HG03571 (cell line): ENCODE data around the gene KRT81.
"Not testable (repeated sequence)": the region's sequence is repeated elsewhere in the genome, so short reads cannot be mapped to it uniquely, and the experiment has no call there.

Experiments used
- ATAC-seq: cut with Tn5 transposase; IDR thresholded peaks from one replicate; pipeline ENCODE4 v1.9.1; 2021; ENCODE audit not compliant: unreplicated experiment

KRT81 gene

DNA sequence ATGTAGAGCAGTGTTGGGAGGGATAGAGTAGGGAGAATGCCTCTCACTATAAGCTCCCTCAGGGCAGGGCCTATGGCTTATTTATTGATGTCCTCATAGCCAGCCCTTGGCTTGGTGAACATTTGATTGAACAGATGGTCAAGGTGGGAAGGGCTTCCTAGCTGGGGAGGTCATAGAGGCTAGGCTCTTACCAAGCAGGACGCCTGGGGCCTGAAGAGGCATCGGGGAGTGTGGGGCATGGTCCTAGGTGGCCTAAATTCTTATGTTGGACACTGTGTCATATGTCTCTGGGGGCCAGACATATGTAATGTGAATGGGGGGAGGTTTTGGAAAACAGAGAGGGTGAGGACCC, 34.8 kb downstream of the KRT81 start:
- no peak for ATAC-seq

DNA sequence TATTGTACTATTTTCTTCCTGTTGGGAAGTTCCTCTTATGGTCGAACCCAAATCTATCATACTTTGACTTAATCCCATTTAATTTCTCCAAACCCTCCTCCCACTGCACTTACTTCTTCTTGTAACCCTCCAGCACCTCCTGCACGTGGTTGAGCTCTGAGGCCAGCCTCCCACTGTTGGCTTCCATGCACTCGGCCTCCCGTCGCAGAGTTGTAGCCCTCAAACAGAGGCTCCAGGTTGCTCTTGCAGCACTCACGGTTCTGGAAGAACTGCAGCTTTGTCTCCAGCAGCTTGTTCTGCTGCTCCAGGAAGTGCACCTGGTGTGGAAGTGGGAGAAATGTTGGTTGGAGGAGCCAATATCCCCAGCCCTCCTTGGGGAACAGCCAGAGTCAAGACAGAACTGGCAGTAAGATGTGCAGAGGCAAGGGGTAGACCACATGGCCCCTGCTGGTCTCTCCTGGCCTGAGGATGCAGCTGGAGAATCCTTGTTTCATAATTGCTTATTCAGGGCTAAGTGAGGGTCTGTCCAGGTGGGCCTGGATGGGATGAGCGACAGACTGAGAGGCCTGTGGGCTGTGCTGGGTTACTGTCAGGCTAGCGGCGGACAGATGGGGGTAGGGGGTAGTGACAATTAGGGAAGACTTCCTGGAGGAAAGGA, 35.3 kb downstream of the KRT81 start:
- ATAC-seq, result no peak

DNA sequence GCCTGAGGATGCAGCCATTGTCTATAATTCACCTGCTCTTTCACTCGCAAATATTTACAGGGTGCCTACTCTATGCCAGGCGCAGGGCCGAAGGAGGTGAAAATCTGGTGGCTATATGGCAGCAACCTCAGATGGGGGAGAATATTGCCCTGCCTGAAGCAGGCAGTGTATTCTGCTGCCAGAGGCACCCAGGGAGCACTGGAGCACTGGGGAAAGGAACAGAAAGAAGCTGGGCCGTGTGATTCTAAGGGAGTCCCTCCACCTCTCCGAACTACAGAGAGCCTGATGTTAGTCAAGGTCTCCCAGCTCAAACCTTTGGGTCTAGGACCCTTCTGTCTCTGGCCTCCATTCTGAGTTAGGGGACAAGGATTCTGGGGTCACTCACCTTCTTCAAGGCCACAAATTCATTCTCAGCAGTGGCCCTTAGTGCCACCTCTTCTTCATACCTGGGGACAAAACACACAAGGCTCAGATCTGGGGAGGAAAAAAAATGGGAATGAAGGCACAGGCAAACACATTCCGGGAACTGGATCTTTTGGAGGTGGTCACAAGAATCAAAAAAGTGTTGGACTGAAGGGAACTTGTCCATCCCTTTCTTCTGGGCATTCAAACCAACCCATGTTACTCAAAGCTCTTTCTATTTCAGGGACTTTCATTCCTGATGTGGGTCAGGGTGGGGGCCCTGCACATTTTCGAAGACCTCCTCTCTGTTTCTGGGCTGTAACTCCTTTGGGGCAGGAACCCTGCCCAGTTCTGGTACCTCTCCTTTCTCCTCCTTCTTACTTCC, 36.2 kb downstream of the KRT81 start:
- no peak for ATAC-seq

DNA sequence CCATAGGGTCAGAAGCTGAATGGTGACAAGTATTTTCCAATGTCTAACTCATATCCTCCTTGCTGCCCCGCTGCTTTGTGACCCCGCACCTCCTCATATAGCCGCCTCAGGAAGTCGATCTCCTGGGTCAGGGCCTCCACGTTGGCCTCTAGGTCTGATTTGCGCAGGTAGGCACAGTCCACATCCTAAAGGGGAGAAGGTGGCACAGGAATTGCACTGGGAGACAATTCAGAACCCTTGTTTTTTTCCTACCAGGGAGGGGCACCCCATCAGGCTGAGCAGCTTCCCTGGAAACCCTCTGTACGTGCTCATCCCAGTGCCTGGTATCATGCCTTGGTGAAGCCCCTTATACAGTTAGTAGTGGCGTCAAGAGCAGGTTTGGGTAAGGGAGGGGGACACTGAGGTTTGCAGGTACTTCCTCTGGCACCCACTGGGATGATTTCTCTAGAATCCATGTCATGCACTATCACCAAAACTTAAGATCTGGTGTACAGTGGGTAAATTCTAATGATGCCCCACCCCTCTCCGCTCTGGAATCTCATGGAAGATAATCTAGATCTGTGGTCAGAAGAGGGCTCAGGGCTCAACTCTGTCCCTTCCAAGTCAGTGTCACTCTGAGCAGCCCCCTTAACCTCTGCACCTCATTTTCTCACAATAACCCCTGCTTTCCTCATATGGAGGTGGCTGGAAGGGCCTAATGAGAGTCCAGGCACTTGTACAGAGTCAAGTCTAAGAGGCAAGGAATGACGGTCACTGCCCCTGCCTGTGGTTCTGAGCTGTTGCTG, 37.0 kb downstream of the KRT81 start:
- ATAC-seq, result no peak

DNA sequence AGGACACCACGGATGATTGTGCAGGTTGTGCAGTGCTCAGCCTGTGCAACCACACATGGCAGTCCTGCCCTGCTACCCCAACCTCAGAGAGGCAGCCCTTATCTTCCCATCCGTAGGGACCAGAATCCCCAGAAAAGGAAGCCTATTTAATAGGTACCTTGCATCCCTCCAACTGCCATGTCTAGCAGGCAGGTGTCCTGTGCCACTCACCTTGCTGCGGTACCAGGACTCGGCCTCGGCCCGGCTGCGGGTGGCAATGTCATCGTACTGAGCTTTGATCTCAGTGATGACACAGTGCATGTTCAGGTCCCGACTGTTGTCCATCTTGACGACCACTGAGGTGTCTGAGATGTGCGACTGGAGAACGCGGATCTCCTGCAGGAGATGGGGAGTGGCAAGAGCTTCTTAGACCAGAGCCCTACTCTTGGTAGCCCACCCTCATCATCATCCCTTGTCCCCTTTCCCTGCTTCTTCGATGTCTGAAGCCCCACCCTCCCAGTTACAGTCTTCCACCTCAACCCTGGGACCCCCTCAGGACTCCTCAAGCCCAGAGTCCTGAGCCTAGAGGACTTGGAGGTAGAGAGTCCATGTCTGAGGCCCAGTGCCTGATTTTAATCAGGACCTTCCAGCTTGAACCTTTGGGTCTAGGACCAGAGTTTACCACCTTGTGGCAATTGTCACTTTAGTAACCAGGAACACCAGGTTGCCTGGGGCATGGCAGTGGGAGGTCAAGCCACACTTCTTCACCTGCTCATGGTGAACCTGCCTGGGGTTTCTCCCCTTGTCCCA, 37.7 kb downstream of the KRT81 start:
- ATAC-seq, result no peak

DNA sequence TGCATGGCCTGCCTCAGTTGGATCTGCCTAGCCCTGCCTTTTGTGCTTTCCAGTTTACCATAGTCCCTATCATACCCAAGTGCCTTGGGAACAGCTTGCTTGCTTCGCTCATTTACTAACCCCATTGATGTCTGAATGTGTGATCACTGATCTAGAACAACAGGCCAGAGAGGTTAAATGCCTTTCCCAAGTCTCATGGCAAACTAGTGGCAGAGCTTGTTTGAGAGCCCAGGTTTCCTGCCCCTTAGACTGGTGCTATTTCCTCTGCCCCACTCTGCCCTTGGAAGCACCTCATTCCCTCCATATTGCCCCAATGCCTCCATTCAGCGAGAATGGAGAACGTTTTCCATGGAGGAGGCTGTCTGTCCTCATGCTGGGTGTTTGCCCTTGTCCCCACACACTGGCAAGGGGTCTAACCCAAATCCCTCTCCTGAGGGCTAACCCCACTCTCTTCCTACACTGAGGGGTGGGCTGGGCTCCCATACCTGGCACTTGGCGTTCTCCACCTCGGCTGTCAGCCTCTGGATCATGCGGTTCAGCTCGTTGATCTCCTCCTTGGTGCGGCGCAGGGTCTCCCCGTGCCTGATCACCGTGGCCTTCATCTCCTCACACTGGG, 38.5 kb downstream of the KRT81 start:
- no peak for ATAC-seq

DNA sequence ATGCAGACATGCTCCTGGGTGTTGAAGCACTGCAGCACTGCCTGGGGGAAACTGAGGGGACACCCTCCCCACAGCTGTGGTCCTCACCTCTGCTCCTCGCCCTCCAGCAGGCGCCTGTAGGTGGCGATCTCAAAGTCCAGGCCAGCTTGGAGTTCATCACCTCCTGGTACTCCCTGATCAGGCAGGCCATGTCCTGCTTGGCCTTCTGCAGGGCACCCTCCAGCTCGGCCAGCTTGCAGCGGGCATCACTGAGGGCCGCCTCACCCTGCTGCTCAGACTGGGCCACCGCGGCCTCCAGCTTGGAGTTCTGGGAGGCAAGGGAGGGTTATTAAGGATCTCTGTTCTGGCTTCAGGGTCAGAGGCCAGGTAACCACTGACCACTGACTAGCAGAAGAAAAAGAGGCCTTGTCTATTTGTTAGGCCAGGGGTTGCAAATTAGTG, 39.1 kb downstream of the KRT81 start:
- ATAC-seq, result not testable (repeated sequence)

DNA sequence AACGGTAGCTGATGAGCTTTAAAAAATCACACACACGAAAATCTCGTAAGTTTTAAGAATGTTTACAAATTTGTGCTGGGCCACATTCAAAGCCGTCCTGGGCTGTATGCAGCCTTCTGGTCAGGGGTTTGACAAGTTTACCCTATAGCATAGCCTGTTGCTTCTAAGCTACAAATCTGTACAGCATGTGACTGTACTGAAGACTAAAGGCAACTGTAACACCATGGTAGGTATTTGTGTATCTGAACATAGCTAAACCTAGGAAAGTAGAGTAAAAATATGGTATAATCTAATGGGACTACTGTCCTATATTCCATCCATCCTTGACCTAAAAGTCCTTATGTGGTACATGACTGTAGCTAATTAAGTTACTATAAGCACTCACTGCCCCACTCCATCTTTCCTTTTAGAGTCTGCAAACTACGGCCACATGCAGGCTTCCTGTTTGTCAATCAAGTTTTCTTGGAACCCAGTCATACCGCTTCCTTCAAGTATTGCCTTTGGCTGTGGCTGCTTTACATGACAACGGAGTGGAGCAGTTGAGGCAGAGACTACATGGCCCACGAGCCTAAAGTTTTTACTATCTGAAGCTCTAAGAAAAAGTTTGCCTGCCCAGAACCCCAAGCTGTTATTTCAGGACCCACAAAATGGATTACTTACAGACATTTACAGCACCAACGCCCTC, 39.8 kb downstream of the KRT81 start:
- no peak for ATAC-seq

DNA sequence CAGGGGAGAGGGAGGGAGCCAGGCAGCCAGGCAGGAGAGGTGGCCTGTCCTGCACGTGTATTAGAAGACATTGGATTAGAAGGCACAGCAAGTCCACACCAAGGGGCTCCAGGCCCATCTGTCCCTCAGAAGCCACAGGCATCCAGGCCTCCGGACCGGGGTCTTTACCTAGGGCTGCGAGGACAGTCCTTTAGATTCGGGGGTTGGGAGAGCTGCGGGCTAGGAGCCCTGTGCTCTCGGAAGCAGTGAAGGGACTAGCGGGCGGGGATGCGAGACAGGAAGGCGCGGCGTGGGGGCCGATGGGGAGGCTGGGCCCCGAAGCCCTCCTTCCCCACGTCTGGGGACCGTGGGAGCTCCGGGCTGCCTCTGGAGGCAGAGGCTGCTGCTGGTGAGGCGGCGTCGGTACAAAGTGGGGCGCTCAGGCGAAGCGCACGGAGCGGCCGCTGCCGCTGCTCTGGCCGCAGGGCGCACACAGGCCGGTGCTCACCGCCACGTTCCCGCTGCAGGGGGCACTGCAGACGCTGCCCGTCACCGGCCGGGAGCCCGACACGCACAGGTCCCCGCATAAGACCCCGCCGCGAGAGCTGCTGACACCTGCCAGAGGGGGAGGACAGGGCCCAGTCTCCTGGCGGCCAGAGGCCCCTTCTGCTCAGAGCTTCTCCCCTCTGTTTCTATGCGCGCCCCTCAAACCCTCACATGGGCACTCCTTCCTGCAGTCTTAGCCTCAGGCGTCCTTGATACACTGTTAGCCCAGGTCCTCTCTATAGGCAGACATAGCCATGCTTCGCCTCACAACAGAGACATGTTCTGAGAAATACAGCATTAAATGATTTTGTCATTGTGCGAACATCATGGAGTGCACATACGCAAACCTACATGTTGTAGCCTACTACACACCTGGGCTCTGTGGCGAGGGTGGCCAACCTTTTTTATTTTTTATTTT, 41.0 kb downstream of the KRT81 start:
- ATAC-seq, result no peak

DNA sequence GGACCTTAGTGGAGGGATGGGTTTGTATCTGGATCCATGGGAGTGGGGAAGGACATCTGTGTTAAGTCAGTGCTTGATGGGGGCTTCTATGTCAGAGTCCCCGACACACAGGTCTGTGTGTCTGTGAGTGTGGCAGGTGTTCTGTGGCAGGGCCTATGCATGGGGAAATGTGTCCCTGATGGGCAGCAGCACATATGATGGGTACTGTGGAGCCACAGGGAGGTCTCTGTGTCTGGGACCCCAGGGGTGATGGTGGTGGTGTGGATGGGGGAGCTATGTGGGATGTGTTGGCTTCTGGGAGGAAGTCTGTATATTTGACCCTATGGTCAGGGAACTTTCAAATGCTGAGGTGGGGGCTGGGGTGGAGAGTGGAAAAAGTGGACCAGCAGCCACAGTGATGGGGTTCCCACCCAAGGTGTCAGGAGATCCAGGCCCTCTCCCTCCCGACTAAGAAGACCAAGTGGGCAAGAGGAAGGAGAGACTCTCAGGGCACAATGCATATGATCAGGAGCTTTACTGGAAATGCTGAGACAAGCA, 41.8 kb downstream of the KRT81 start:
- no peak for ATAC-seq

DNA sequence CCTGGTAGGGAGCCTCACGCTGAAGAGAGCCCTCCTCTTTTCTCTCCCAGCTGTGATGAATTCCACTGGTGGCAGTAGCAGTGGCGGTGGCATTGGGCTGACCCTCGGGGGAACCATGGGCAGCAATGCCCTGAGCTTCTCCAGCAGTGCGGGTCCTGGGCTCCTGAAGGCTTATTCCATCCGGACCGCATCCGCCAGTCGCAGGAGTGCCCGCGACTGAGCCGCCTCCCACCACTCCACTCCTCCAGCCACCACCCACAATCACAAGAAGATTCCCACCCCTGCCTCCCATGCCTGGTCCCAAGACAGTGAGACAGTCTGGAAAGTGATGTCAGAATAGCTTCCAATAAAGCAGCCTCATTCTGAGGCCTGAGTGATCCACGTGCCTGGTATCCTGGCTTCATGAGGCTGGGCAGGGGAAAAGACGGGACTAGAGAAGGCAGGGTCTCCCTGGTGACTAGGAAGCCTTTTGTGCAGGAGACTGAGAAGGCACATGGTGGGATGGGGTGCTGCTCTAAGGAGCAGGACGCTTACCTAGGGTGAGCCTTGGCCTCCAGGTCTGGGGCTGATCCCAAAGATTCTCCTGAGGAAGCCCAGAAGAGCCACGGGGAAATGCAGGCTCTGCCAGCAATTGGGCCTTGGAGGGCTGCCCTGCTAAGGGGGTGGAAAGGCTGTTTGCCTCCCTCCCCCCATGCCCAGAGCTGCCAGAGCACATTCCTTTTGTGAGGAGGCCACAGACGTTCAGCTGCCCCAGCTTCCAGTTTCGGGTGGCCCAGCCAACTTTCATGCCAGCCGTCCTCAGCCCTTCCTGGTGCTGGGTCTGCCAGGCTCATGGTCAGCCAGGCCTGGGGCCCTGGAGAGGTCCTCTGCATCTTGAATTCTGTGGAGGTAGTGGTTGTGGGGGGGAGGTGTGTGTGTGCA, 42.5 kb downstream of the KRT81 start:
- no peak for ATAC-seq

DNA sequence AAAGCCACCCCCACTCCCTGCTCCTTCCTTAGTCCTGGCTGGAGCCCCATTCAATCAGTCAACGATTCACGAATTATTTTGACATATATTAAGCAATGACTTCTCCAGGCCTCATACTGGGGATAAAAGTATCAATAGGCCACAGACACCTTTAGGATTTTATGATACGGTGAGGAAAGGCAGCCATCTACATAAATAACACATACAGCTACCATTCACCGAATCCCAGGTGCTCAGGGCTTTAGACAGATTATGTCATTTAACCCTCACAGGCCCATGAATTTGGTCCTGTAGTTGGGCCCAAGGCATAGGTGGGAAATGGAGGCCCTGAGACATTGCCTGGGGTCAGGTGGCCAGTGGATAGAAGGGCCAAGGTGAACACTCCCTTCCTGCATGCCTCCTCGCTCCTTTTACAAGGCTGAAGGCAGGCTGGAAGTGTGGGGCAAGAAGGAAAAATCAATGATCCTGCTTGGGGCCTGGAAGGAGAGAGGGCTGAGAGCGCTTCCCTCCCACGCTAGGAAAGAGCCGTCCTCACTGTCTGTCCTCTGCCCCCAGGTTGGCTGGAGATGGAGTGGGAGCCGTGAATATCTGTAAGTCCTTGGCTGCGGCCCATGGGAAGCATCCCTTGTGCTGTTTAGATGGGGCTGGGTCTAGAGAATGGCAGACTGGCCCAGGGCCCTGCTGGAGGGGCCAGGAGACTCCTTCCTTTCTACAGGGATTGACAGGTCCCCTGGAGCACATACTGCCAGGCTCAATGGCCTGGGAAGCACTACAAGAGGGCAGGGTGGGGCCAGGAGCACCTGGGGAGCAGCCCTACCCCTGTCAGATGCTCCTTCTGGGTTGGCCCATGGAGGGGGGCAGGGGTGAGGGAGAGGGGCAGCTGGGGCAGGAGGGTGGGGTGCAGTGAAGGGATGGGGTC, 43.5 kb downstream of the KRT81 start:
- ATAC-seq, result no peak

DNA sequence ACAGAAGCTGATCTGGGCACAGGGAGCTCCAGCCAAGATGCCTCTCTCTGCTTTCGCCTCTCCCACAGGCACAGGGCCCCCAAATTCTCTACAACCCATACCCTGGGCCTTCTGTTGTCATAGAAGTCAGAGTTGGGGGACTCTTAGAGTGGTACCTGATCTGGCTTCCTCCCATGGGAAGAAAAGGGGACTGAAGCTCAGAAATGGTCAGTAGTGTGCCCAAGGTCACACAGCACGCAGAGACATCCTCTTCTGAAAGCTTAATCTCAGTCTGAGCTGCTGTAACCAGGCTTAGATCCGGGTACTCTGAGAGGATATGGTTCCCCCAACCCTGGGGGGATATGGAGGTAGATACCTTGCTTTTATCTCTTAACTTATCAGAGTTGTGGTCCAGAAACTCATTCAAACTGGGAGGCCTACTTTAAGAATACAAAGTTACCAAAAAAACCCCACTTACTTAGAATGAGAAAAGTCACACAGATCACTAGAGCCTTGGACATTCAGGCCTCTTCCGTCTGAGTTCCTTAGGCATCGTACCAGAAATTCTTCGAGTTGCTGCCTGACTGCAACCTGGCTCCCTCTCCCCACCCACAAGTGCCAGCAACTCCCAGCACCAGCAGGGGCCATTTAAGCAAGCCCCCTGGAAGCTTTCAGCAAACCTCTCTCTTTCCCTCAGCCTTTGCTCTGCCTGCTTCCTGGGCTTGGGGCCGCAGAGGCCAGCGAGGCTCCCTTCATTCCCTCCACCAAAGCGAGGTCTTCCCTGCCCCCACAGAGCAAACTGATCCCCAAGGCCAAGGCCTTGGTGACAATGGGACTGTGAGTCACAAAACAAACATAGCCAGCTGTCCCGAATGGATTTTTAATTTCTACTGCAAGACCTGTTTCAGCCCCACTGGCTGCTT, 44.4 kb downstream of the KRT81 start:
- ATAC-seq, result no peak

DNA sequence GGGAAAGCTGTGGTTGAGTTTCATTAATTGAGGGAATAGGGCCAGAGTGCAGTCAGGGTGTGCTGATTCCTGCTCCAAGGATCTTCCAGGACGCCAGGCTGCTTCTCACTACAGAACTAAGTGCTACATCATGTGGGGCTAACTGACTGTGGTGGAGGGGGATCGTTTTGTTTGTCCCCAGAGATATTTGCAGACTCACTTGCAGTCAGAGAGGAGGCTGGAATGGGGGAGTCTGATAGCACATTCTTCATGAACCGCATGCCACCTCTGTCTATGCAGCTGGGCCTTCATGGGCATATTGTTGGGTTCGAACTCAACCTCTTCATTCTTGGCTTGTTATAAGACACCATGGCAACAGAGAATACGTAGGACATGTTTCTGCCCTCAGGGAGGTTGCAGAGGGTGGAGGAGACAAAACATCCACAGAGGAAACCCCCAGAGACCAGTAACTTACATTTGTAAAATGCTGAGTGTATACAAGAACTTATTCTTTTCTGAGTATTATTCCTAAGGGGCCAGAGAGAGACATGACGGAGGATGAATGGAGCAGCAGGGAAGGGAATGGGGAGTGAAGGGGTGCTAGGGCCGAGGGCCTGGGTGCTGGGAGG, 45.3 kb downstream of the KRT81 start:
- ATAC-seq, result no peak

DNA sequence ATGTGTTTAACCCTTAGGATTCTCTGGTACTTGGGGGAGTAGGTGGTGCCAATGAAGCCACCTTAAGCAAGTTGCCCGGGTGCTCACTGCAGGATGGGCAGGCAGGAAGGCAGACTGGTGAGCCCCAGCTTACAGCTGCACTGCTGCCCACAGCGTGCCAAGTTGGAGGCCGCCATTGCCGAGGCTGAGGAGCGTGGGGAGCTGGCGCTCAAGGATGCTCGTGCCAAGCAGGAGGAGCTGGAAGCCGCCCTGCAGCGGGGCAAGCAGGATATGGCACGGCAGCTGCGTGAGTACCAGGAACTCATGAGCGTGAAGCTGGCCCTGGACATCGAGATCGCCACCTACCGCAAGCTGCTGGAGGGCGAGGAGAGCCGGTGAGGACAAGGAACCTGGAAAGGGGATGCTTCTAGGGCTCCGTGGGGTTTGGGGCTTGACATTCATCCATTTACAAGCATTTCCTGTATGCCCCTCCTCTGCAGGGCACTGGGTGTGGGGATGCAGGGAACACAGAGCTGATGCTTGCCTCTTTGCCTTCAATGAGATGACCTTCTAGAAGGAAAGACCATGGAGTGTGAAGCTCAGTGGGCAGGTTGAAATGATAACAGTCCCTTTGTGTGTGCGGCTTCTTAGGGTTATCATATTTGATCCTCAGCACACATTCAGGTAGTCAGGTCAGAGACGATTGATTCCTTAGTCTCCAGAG, 45.9 kb downstream of the KRT81 start:
- ATAC-seq, result no peak
